CD4-positive, CD25-positive, alpha-beta regulatory T cell (primary cell): ENCODE results near the gene IL17B. TPM values are rescaled to one million over a fixed set of nuclear protein-coding genes. Genes with fewer than 3 reads are reported as not detected.
A peak's percentile ranks its signal among the peaks of the same experiment; 100 is the strongest.

Source experiments
- ATAC-seq, 2 donors: fragments of 150-1000 bp; cut with Tn5 transposase; one replicate each; pipeline ENCODE4 v1.10.0; 2021; ENCODE audit warnings: low read depth in 2 of 2, moderate number of reproducible peaks in 2 of 2, moderate library complexity in 1 of 2
- DNase-seq, 3 donors: peaks; one replicate each; pipeline versions ENCODE4 v3.0.0 to v3.0.0-alpha.2; 2012 to 2022; ENCODE audit warnings: mixed read lengths in 1 of 3
- H3K27ac ChIP-seq: one replicate; pipeline ENCODE4 v1.7.0; 2013; ENCODE audit warnings: mild to moderate bottlenecking, low read length; ENCODE audit not compliant: insufficient read depth, poor library complexity, severe bottlenecking
- H3K27me3 ChIP-seq: one replicate; pipeline ENCODE4 v1.7.0; 2013; ENCODE audit warnings: low read length; ENCODE audit not compliant: control insufficient read depth, insufficient read depth
- H3K36me3 ChIP-seq: one replicate; pipeline ENCODE4 v1.7.0; 2013; ENCODE audit warnings: mild to moderate bottlenecking, low read length, moderate library complexity; ENCODE audit not compliant: control insufficient read depth, insufficient read depth
- H3K4me1 ChIP-seq: 2 replicates; pipeline ENCODE4 v1.7.0; 2013; ENCODE audit warnings: mild to moderate bottlenecking, low read length; ENCODE audit not compliant: insufficient read depth, control insufficient read depth, poor library complexity, severe bottlenecking
- H3K4me3 ChIP-seq: one replicate; pipeline ENCODE4 v1.7.0; 2013; ENCODE audit warnings: low read depth, mild to moderate bottlenecking, low read length, moderate library complexity
- H3K9me3 ChIP-seq, 2 experiments: 1 replicate in 1 of 2; 2 replicates in 1 of 2; pipeline ENCODE4 v1.7.0; 2013; ENCODE audit warnings: low read length in 2 of 2, mild to moderate bottlenecking in 1 of 2, moderate library complexity in 1 of 2; ENCODE audit not compliant: control insufficient read depth in 2 of 2
- H3K27ac Mint-ChIP-seq, 3 donors: one replicate each; pipeline ENCODE4 v1.8.0; 2020 to 2022; ENCODE audit warnings: mild to moderate bottlenecking in 3 of 3, mixed read lengths in 3 of 3, moderate library complexity in 2 of 3
- H3K27me3 Mint-ChIP-seq: one replicate; pipeline ENCODE4 v1.8.0; 2022; ENCODE audit warnings: mild to moderate bottlenecking, mixed read lengths
- H3K36me3 Mint-ChIP-seq: one replicate; pipeline ENCODE4 v1.8.0; 2020; ENCODE audit warnings: mixed read lengths
- H3K4me1 Mint-ChIP-seq, 4 donors: one replicate each; pipeline ENCODE4 v1.8.0; 2020 to 2022; ENCODE audit warnings: mixed read lengths in 4 of 4, mild to moderate bottlenecking in 1 of 4
- H3K4me3 Mint-ChIP-seq, 4 donors: one replicate each; pipeline ENCODE4 v1.8.0; 2020 to 2022; ENCODE audit warnings: mild to moderate bottlenecking in 4 of 4, mixed read lengths in 4 of 4, moderate library complexity in 3 of 4
- H3K9me3 Mint-ChIP-seq, 7 donors: one replicate each; pipeline ENCODE4 v1.8.0; 2020 to 2022; ENCODE audit warnings: mixed read lengths in 7 of 7, mild to moderate bottlenecking in 3 of 7, moderate library complexity in 2 of 7
- polyA plus RNA-seq, 4 donors: library from polyadenylated mRNA; unstranded; fragments of 300-500 nt; fragmentation: Illumina TruSeq; gene quantifications; one replicate each; pipeline ENCODE4 v1.2.3, GENCODE V29; 2021
- total RNA-seq: library from RNA; stranded (reverse); gene quantifications from one replicate; pipeline ENCODE4 v1.2.3, GENCODE V29; 2022

Gene IL17B
- total and polyA plus RNA-seq, 5 donors from 2014 or later = not detected

DNA sequence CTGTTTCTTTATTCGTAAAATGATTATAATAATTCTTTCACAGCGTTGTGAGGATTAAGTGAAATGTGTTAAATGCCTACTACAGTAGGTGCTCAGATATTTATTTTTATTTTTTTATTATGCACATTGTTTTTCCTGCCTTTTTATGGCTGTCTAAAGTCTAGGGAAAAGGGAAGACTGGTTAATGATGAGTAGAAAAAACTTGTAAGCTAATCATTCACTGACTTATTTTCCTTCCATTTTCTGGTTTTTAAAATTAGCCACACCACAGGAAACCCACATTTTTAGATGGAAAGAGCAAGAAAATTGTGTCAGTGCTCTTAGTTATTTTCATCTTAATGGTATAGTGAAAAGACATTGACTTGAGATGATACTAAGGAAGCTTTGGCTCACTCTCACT, 25.2 kb downstream of the IL17B start:
- Mint-ChIP-seq H3K36me3 (peaks cover 55% of the 10 kb centered on the region), H3K4me3 (peak overlapping the region in 3 of 4 donors; percentile 22 to 58 (median 30))

DNA sequence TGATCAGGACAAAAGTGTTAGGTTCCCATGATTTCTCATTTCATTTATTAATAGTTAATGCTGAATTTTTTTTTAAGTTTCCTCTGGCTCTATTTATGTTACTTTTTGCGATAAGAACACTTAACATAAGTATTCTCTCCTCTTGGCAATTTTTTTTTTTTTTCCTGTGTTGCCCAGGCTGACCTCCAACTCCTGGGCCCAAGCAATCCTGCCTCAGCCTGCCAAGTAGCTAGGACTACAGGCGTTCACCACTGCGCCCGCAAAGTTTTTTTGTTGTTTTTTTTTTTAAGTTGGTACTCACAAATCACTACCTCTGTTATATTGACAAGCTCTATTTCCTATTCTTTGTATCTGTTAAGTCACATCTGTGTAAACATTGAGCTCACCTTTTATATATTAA, 26.9 kb downstream of the IL17B start:
- H3K27ac ChIP-seq = peak overlapping the region; percentile 9
- Mint-ChIP-seq H3K4me1 (peaks cover 25 to 91% (median 67%) of the 10 kb centered on the region in 4 donors), H3K4me3 (peak overlapping the region; percentile 42 to 91 (median 70)), H3K36me3 (peaks cover 70% of the 10 kb centered on the region), H3K27me3 (no peaks in the 10 kb centered on the region), H3K9me3 (peaks cover 0 to 2% (median 0%) of the 10 kb centered on the region in 7 donors), H3K27ac (peak overlapping the region in 2 of 3 donors; percentile 9 to 36)
- H3K27me3 ChIP-seq = no peaks in the 10 kb centered on the region
- peak overlapping the region; percentile 45 for H3K4me3 ChIP-seq
- H3K36me3 ChIP-seq = peaks cover 70% of the 10 kb centered on the region
- no peak for DNase-seq
- H3K9me3 ChIP-seq = no peaks in the 10 kb centered on the region
- ATAC-seq = no peak
- peaks cover 82% of the 10 kb centered on the region for H3K4me1 ChIP-seq

More for the DNA sequence above, 25.2 kb downstream of the IL17B start:
- H3K4me1 Mint-ChIP-seq = peaks cover 18 to 90% (median 67%) of the 10 kb centered on the region in 4 donors
- ATAC-seq = no peak
- H3K9me3 Mint-ChIP-seq = peaks cover 0 to 3% (median 0%) of the 10 kb centered on the region in 7 donors
- Histone ChIP-seq H3K36me3 (peaks cover 67% of the 10 kb centered on the region), H3K4me1 (peaks cover 77% of the 10 kb centered on the region), H3K9me3 (no peaks in the 10 kb centered on the region), H3K27me3 (no peaks in the 10 kb centered on the region), H3K4me3 (peak overlapping the region; percentile 23), H3K27ac (peak overlapping the region; percentile 43)
- no peaks in the 10 kb centered on the region for H3K27me3 Mint-ChIP-seq
- peak overlapping the region in 1 of 3 donors; percentile 33 for H3K27ac Mint-ChIP-seq
- DNase-seq = no peak

- Mint-ChIP-seq H3K9me3 (peaks cover 0 to 2% (median 0%) of the 10 kb centered on the region in 7 donors), H3K4me1 (peaks cover 34 to 85% (median 66%) of the 10 kb centered on the region in 4 donors), H3K36me3 (peaks cover 60% of the 10 kb centered on the region), H3K4me3 (peak overlapping the region; percentile 87 to 97 (median 94)), H3K27ac (peak overlapping the region; percentile 89 to 99 (median 93)), H3K27me3 (no peaks in the 10 kb centered on the region)
- H3K4me1 ChIP-seq = peaks cover 89% of the 10 kb centered on the region
- H3K9me3 ChIP-seq = no peaks in the 10 kb centered on the region
- H3K27me3 ChIP-seq = no peaks in the 10 kb centered on the region
- DNase-seq = peak in 1 of 3 donors; percentile 22
- no peak for ATAC-seq
- H3K27ac ChIP-seq = peak overlapping the region; percentile 84
- H3K36me3 ChIP-seq = peaks cover 54% of the 10 kb centered on the region
- peak overlapping the region; percentile 96 for H3K4me3 ChIP-seq
These were observed 29.7 kb downstream of the IL17B start for GRCh38 chr5:149349382-149349781.

DNA sequence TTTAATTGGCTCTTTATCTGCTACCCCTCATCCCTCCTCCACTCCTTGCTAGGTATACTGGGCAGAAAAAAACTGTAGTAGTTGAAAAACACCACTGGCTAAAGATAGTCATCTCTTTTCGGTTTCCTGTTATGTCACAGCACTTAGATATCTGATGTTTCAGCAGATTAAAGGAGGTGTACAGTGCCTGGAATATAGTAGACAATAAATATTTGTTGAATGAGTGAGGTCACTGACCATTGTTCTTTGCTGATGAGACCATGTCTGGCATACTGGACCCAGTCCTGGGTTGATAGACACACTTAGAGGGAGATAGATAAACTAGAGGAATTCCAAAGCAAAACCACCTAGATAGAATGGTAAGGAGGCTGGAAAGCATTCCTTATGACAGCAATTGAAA, 30.6 kb downstream of the IL17B start:
- peaks cover 0 to 2% (median 0%) of the 10 kb centered on the region in 7 donors for H3K9me3 Mint-ChIP-seq
- H3K27me3 Mint-ChIP-seq = no peaks in the 10 kb centered on the region
- peak overlapping the region; percentile 89 to 99 (median 93) for H3K27ac Mint-ChIP-seq
- H3K4me3 Mint-ChIP-seq = peak overlapping the region; percentile 87 to 97 (median 94)
- Histone ChIP-seq H3K4me1 (peaks cover 86% of the 10 kb centered on the region), H3K27ac (peak overlapping the region; percentile 84), H3K27me3 (no peaks in the 10 kb centered on the region), H3K4me3 (peak overlapping the region; percentile 96), H3K36me3 (peaks cover 46% of the 10 kb centered on the region), H3K9me3 (no peaks in the 10 kb centered on the region)
- H3K4me1 Mint-ChIP-seq = peaks cover 36 to 85% (median 68%) of the 10 kb centered on the region in 4 donors
- ATAC-seq (peak; percentile 62 to 67), DNase-seq (peak in 2 of 3 donors; percentile 69 to 86)
- peaks cover 54% of the 10 kb centered on the region for H3K36me3 Mint-ChIP-seq

GRCh38 chr5:149345892-149346222, 33.2 kb downstream of the IL17B start:
- H3K36me3 Mint-ChIP-seq = peaks cover 33% of the 10 kb centered on the region
- H3K4me3 Mint-ChIP-seq = peak overlapping the region; percentile 87 to 97 (median 94)
- ATAC-seq (no peak), DNase-seq (peak in 1 of 3 donors; percentile 53)
- Histone ChIP-seq H3K27ac (peak overlapping the region; percentile 84), H3K4me1 (peaks cover 60% of the 10 kb centered on the region), H3K9me3 (no peaks in the 10 kb centered on the region), H3K27me3 (no peaks in the 10 kb centered on the region), H3K36me3 (peaks cover 20% of the 10 kb centered on the region), H3K4me3 (peak overlapping the region; percentile 100)
- peaks cover 30 to 66% (median 55%) of the 10 kb centered on the region in 4 donors for H3K4me1 Mint-ChIP-seq
- no peaks in the 10 kb centered on the region for H3K27me3 Mint-ChIP-seq
- H3K9me3 Mint-ChIP-seq = peaks cover 0 to 2% (median 0%) of the 10 kb centered on the region in 7 donors
- H3K27ac Mint-ChIP-seq = peak overlapping the region; percentile 87 to 96 (median 89)

GRCh38 chr5:149345147-149345891, 33.8 kb downstream of the IL17B start, which contains the start of gene GRPEL2:
Gene GRPEL2 (plus strand): TSS chr5:149345499. CDS start chr5:149345540, 41 bp downstream.
- H3K4me1 ChIP-seq = peaks cover 55% of the 10 kb centered on the region
- H3K27ac ChIP-seq = peak within 1 kb of the TSS; percentile 84
- Mint-ChIP-seq H3K4me1 (peaks cover 30 to 60% (median 51%) of the 10 kb centered on the region in 4 donors), H3K36me3 (peaks cover 27% of the 10 kb centered on the region), H3K27me3 (no peaks in the 10 kb centered on the region), H3K27ac (peak within 1 kb of the TSS; percentile 87 to 96 (median 89)), H3K4me3 (peak within 1 kb of the TSS; percentile 87 to 97 (median 94)), H3K9me3 (peaks cover 0 to 2% (median 0%) of the 10 kb centered on the region in 7 donors)
- DNase-seq (peak; percentile 81 to 97 (median 84)), ATAC-seq (peak; percentile 65 to 70)
- H3K4me3 ChIP-seq = peak within 1 kb of the TSS; percentile 100
- no peaks in the 10 kb centered on the region for H3K9me3 ChIP-seq
- no peaks in the 10 kb centered on the region for H3K27me3 ChIP-seq
- H3K36me3 ChIP-seq = peaks cover 14% of the 10 kb centered on the region

- Histone ChIP-seq H3K27ac (peak overlapping the region; percentile 84), H3K9me3 (no peaks in the 10 kb centered on the region), H3K4me3 (no peak overlapping the region), H3K4me1 (peaks cover 43% of the 10 kb centered on the region), H3K27me3 (no peaks in the 10 kb centered on the region), H3K36me3 (peaks cover 3% of the 10 kb centered on the region)
- peaks cover 0 to 2% (median 0%) of the 10 kb centered on the region in 7 donors for H3K9me3 Mint-ChIP-seq
- peaks cover 30 to 50% (median 41%) of the 10 kb centered on the region in 4 donors for H3K4me1 Mint-ChIP-seq
- no peaks in the 10 kb centered on the region for H3K27me3 Mint-ChIP-seq
- DNase-seq (peak in 1 of 3 donors; percentile 44), ATAC-seq (no peak)
- H3K4me3 Mint-ChIP-seq = peak overlapping the region; percentile 49 to 97 (median 69)
- H3K36me3 Mint-ChIP-seq = peaks cover 17% of the 10 kb centered on the region
- H3K27ac Mint-ChIP-seq = peak overlapping the region; percentile 28 to 96 (median 89)
These were observed 34.9 kb downstream of the IL17B start for GRCh38 chr5:149344151-149344550.
